K562 (cell line): ENCODE measurements around the gene SYT8. TPM values are rescaled to one million over a fixed set of nuclear protein-coding genes. Genes with fewer than 3 reads are reported as not detected.

ENCODE experiments used
- ATAC-seq: fragments of 200-7000 bp; cut with Tn5 transposase; 3 replicates; pipeline ENCODE4 v1.9.1; 2020; ENCODE audit warnings: moderate library complexity
- BruUV-seq: library from RNA; stranded (reverse); fragments of 400-500 nt; replicated peaks from 2 replicates; lab custom pipeline; 2021; lab: Mats Ljungman, UMichigan
- CTCF ChIA-PET: fragments of 300-600 bp; formaldehyde crosslinking; extraction: SDS; loops from one replicate; lab custom pipeline; 2021; ENCODE audit warnings: low intra/inter-chr PET ratio; lab: Yijun Ruan, JAX
- POLR2A ChIA-PET: fragments of 300-600, 350-650 bp; sonication (Branson Sonifier 250); formaldehyde crosslinking; extraction: SDS; loops from one replicate; lab custom pipeline; 2021; ENCODE audit warnings: antibody characterized with exemption, inconsistent platforms; lab: Yijun Ruan, JAX
- DNase-seq, 4 experiments: peaks; one replicate each; pipeline versions ENCODE4 v3.0.0 to v3.0.0-alpha.2; 2011 to 2018; ENCODE audit warnings: low spot score in 3 of 4, mixed read lengths in 3 of 4; ENCODE audit errors: extremely low read depth in 1 of 4
- FAIRE-seq: peaks from 2 replicates; lab custom pipeline; 2011; peaks lifted over from hg19 to GRCh38; lab: Jason Lieb, UNC
- H2AFZ ChIP-seq: 2 replicates; pipeline ENCODE4 v1.6.0; 2011; ENCODE audit warnings: low read depth, low read length, control low read depth, inconsistent platforms
- H3K27ac ChIP-seq: fragments of 200-600 bp; 3 replicates; pipeline ENCODE4 v1.8.0; 2011; ENCODE audit warnings: low read depth, mild to moderate bottlenecking, control low read depth, inconsistent platforms, low read length, moderate library complexity, mixed read lengths; ENCODE audit errors: extremely low read depth
- H3K27me3 ChIP-seq, 2 experiments: fragments of 300-600 bp in 1 of 2; 2 replicates in 1 of 2; 3 replicates in 1 of 2; pipeline versions ENCODE4 v1.6.0 to v1.8.0; 2011; ENCODE audit warnings: inconsistent platforms in 2 of 2, low read length in 2 of 2, mild to moderate bottlenecking in 1 of 2, mixed read lengths in 1 of 2, moderate library complexity in 1 of 2; ENCODE audit not compliant: control insufficient read depth in 2 of 2, insufficient read depth in 2 of 2
- H3K36me3 ChIP-seq: fragments of 300-600 bp; 3 replicates; pipeline ENCODE4 v1.8.0; 2011; ENCODE audit warnings: mild to moderate bottlenecking, low read length, inconsistent platforms; ENCODE audit not compliant: control insufficient read depth, insufficient read depth
- H3K4me1 ChIP-seq, 2 experiments: fragments of 200-600 bp in 1 of 2; replicated peaks in 1 of 2; 2 replicates in 1 of 2; 3 replicates in 1 of 2; pipeline versions ENCODE4 v1.5.1 to v1.8.0; 2011; ENCODE audit warnings: inconsistent platforms in 2 of 2, low read length in 2 of 2, mild to moderate bottlenecking in 1 of 2, mixed read lengths in 1 of 2, moderate library complexity in 1 of 2; ENCODE audit not compliant: control insufficient read depth in 2 of 2, insufficient read depth in 2 of 2
- H3K4me2 ChIP-seq: 2 replicates; pipeline ENCODE4 v1.6.1; 2011; ENCODE audit warnings: low read length, control low read depth, inconsistent platforms, mixed read lengths; ENCODE audit not compliant: insufficient read depth
- H3K4me3 ChIP-seq: fragments of 200-600 bp; sonication (generic), shearing (Covaris generic); 2 replicates; pipeline ENCODE4 v1.5.1; 2016; ENCODE audit warnings: control low read depth, inconsistent platforms
- H3K79me2 ChIP-seq: fragments of 200-600 bp; 3 replicates; pipeline ENCODE4 v1.8.0; 2011; ENCODE audit warnings: low read length, inconsistent platforms; ENCODE audit not compliant: control insufficient read depth, insufficient read depth
- H3K9ac ChIP-seq, 2 experiments: 2 replicates each; pipeline versions ENCODE4 v1.6.0 to v1.6.1; 2011; ENCODE audit warnings: low read depth in 2 of 2, low read length in 2 of 2, control low read depth in 1 of 2, inconsistent platforms in 1 of 2, mild to moderate bottlenecking in 1 of 2, mixed read lengths in 1 of 2; ENCODE audit not compliant: insufficient read depth in 1 of 2
- H3K9me1 ChIP-seq: one replicate; pipeline ENCODE4 v1.6.0; 2011; ENCODE audit warnings: inconsistent platforms, mild to moderate bottlenecking, low read length, moderate library complexity; ENCODE audit not compliant: control insufficient read depth, insufficient read depth
- H3K9me3 ChIP-seq: replicated peaks from 2 replicates; pipeline ENCODE4 v1.5.1; 2011; ENCODE audit warnings: low read depth, low read length, inconsistent platforms; ENCODE audit not compliant: control insufficient read depth, insufficient read depth
- H4K20me1 ChIP-seq: replicated peaks from 2 replicates; pipeline ENCODE4 v1.6.1; 2011; ENCODE audit warnings: low read length, inconsistent platforms, mixed read lengths; ENCODE audit not compliant: control insufficient read depth, insufficient read depth
- CAMTA2 ChIP-seq: fragments of 250-450 bp; sonication (Bioruptor Pico); conservative IDR thresholded peaks from 2 replicates; pipeline ENCODE4 v1.5.1; 2022
- CBFB ChIP-seq: sonication (generic); formaldehyde crosslinking; IDR thresholded peaks from 2 replicates; pipeline ENCODE4 v1.4.0; 2020; ENCODE audit warnings: mild to moderate bottlenecking, missing genetic modification reagents
- DIDO1 ChIP-seq: fragments of 450-650 bp; IDR thresholded peaks from 2 replicates; pipeline ENCODE4 v1.6.1; 2016; ENCODE audit warnings: low read depth, missing biosample characterization, missing genetic modification characterization
- EHMT2 ChIP-seq: fragments of 450-650 bp; IDR thresholded peaks from 2 replicates; pipeline ENCODE4 v1.6.1; 2018; ENCODE audit warnings: antibody characterized with exemption
- ELF2 ChIP-seq: fragments of 250-450 bp; sonication (Bioruptor Pico); IDR thresholded peaks from 2 replicates; pipeline ENCODE4 v1.5.0; 2021; ENCODE audit warnings: mild to moderate bottlenecking
- ETS2 ChIP-seq: IDR thresholded peaks from 2 replicates; pipeline ENCODE4 v1.6.1; 2016; ENCODE audit warnings: borderline replicate concordance, missing genetic modification characterization, mild to moderate bottlenecking, moderate library complexity, missing compliant biosample characterization; ENCODE audit not compliant: poor library complexity, severe bottlenecking
- MTA2 ChIP-seq: fragments of 450-650 bp; IDR thresholded peaks from 2 replicates; pipeline ENCODE4 v1.6.1; 2016; ENCODE audit warnings: low read depth
- NCOA4 ChIP-seq: fragments of 450-650 bp; IDR thresholded peaks from 2 replicates; pipeline ENCODE4 v1.6.1; 2018; ENCODE audit warnings: mild to moderate bottlenecking; ENCODE audit not compliant: partially characterized antibody
- WGBS: fragments of 100-300 bp; shearing (Covaris generic); methylation state at CpG from one replicate; pipeline ENCODE4 v1.1.6; 2016; ENCODE audit warnings: low coverage, mixed read lengths; ENCODE audit not compliant: insufficient coverage; ENCODE audit errors: missing lambda C conversion rate; 5-methylcytosine and 5-hydroxymethylcytosine counted together
- in situ Hi-C: fragments of 300-500 bp; cut with MboI; formaldehyde crosslinking; loops from 4 replicates; pipeline ENCODE4 v1.15.0; 2018; ENCODE audit warnings: inconsistent platforms, mixed read lengths
- intact Hi-C: fragments of 100-400 bp; cut with micrococcal nuclease; formaldehyde crosslinking; loops from 2 replicates; pipeline ENCODE4 v1.14.2; 2022
- polyA plus RNA-seq, 8 experiments: library from polyadenylated mRNA; depleted of rRNA in 4 of 8; stranded (reverse) in 5 of 8; unstranded in 3 of 8; fragments of >200 nt; fragmentation: Nextera tagmentation in 2 of 8; fragmentation: Illumina TruSeq in 1 of 8; extraction: Ambion mirVana in 2 of 8; extraction: Trizol in 1 of 8; gene quantifications; 2 replicates each; pipeline versions ENCODE4 v1.2.1 to v1.2.3, GENCODE V29; 2011 to 2014; ENCODE audit warnings: inconsistent platforms in 1 of 8, missing spikeins in 1 of 8
- total RNA-seq, 7 experiments: library from RNA; depleted of rRNA in 6 of 7; stranded (reverse); fragments of >200 nt in 6 of 7; fragmentation: Illumina TruSeq in 2 of 7; extraction: Trizol in 2 of 7; gene quantifications; 2 replicates each; pipeline versions ENCODE4 v1.2.1 to v1.2.3, GENCODE V29; 2011 to 2021; ENCODE audit warnings: low replicate concordance in 1 of 7
- TF ChIP-seq, protein P1 (sequence below): fragments of 200-800 bp; sonication (Bioruptor generic); IDR thresholded peaks from 2 replicates; pipeline ENCODE4 v1.6.1; 2017; ENCODE audit warnings: missing genetic modification characterization, missing compliant biosample characterization

Gene SYT8
- total and polyA plus RNA-seq, 9 of the 15 experiments (the other 6 are each of a cell fraction or from before 2014, with no cell fraction given) = not detected

DNA sequence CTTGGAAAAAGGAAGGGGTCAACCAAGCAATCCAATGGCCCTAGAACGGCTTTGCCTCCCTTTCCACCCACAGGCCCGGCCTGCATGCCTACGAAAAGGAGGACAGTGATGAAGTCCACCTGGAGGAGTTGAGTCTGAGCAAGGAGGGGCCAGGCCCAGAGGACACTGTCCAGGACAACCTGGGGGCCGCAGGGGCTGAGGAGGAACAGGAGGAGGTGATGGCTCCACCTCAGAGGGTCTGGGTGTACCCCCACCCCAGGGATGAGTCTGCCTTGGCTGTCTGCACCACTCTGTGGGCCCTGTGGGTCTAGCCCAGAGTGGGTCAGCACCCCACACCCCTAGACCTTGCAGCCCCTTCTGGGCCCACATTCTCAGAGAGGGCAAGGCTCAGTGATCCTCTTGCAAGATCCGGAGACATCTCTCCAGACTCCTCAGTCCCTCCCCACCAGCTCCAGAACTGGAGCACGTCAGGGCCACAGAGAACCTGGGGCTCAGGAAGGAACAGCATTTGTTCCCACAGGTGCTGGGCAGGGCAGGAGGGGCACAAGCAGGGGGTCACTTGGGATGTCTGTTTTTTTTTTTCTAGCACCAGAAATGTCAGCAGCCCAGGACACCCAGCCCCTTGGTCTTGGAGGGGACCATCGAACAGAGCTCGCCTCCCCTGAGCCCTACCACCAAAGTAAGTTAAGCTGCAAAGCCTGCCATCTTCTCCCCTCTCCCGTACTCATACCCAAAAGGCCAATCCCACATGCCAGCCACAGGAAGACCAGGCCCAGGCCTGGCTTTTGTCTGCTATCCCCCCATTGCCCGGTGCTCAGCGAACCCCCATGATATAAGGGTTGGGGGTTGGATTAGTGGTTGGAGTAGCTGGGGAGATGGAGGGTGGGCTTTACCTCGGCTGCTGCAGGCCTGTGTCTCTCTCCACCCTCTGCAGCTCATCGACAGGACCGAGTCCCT is 48.8 kb downstream of the SYT8 start:
- no peaks in the 10 kb centered on the region for H3K36me3 ChIP-seq
- no peaks in the 10 kb centered on the region for H3K9me3 ChIP-seq
- H3K4me2 ChIP-seq = no peak overlapping the region
- BruUV-seq = no TSS peak
- H3K79me2 ChIP-seq = no peaks in the 10 kb centered on the region
- DNase-seq = no peak
- H3K27ac ChIP-seq = no peak overlapping the region
- peaks cover 0 to 27% of the 10 kb centered on the region in 2 experiments; a peak in 1 of 5 replicates for H3K4me1 ChIP-seq
- intact Hi-C loops (loop anchor here (2.0 kb wide), 1 partner anchor 47 kb away; no protein-coding TSS in a partner anchor), in situ Hi-C loops (loop anchor here (5.0 kb wide), 1 partner anchor 34 kb away; the partner anchor contains the start of gene TNNT3)
- H2AFZ ChIP-seq = no peak overlapping the region
- no peak for ATAC-seq
- peaks cover 7% of the 10 kb centered on the region; the same call in 1 of the 2 replicates for H4K20me1 ChIP-seq
- no peak for FAIRE-seq
- CTCF ChIA-PET = interaction anchor here (0.6 to 6.5 kb wide), 2 partner anchors 52 to 117 kb away, joined by 4 to 93 read pairs; partner anchors contain the start of gene H19
- no peak for TF ChIP-seq ETS2
- no peak for TF ChIP-seq MTA2
- no peak for TF ChIP-seq NCOA4
- TF ChIP-seq CAMTA2 = no peak
- TF ChIP-seq CBFB (CRISPR knock-in tag) = no peak
- no peak for TF ChIP-seq ELF2 (CRISPR knock-in tag)
- TF ChIP-seq, protein P1, sequence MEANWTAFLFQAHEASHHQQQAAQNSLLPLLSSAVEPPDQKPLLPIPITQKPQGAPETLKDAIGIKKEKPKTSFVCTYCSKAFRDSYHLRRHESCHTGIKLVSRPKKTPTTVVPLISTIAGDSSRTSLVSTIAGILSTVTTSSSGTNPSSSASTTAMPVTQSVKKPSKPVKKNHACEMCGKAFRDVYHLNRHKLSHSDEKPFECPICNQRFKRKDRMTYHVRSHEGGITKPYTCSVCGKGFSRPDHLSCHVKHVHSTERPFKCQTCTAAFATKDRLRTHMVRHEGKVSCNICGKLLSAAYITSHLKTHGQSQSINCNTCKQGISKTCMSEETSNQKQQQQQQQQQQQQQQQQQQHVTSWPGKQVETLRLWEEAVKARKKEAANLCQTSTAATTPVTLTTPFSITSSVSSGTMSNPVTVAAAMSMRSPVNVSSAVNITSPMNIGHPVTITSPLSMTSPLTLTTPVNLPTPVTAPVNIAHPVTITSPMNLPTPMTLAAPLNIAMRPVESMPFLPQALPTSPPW = no peak
- TF ChIP-seq DIDO1 = no peak
- TF ChIP-seq EHMT2 = no peak
- TF ChIP-seq, all 486 proteins: peak for 0
- H3K9me1 ChIP-seq = no peaks in the 10 kb centered on the region
- H3K27me3 ChIP-seq = peaks cover 3 to 48% of the 10 kb centered on the region in 2 experiments; a peak in 4 of 5 replicates
- POLR2A ChIA-PET = interaction anchor here (0.5 to 0.6 kb wide), 2 partner anchors 59 to 224 kb away, joined by 3 read pairs; no protein-coding TSS in a partner anchor
- H3K9ac ChIP-seq = no peak overlapping the region; a peak in 1 of 4 replicates
- WGBS = 0% methylated on average over 14 of the region's 14 CpGs
- no peak overlapping the region for H3K4me3 ChIP-seq
